ENCODE measurements around the gene TASOR2. TPM values are rescaled to one million over a fixed set of nuclear protein-coding genes. Genes with fewer than 3 reads are reported as not detected.

Gene TASOR2
- total RNA-seq, 1 donor from 2014 or later = 62.6 TPM

DNA sequence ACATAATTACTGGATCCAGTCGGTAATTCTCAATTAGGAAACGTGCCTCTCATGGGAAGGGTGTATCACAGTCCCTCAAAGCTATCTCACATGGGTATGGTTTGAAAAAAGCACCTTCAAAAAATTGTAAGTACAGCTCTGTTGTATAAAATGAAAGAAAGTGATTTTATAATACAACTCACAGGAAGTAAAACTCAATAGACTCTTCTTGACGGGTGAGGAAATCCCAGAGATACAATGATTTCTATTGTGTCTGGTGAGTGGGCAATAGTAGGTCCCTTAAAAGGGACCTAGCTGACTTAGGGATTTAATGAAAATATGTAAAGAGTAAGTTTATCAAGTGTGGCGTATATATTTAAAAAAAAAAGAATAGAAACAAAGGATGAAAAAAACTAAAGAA is 27.0 kb downstream of the TASOR2 start:
- H3K27me3 Mint-ChIP-seq (ENCODE audit: low read depth) = no peaks in the 10 kb centered on the region
- peaks cover 17% of the 10 kb centered on the region for H3K4me1 Mint-ChIP-seq (ENCODE audit: low read depth)
- DNase-seq (ENCODE audit: low spot score) = no peak
- H3K4me3 Mint-ChIP-seq (ENCODE audit: unreplicated experiment) = no peak overlapping the region
- H3K9me3 Mint-ChIP-seq (ENCODE audit: low read depth) = no peaks in the 10 kb centered on the region
- no peak for TF ChIP-seq CTCF (IDR thresholded peaks at IDR 0.05)
- no peaks in the 10 kb centered on the region for H3K36me3 Mint-ChIP-seq (ENCODE audit: low read depth)
- no peak overlapping the region for H3K27ac Mint-ChIP-seq (ENCODE audit: unreplicated experiment)

DNA sequence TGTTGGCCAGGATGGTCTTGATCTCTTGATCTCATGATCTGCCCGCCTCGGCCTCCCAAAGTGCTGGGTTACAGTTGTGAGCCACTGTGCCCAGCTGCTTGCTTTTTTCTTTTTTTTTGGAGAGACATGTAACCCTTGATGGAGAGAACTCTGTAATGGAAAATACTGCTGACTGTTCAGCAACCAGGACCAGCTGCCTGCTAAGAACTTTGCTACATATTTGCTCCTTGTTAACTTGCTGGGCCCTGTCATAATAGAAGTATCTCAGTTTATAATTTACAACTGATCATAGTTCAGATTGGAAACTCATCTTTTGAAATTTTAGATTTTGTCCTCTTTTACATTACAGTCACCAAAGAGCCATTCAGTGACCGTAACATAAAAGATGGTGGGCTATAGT is 34.9 kb downstream of the TASOR2 start:
- no peak overlapping the region for H3K4me3 Mint-ChIP-seq (ENCODE audit: unreplicated experiment)
- peaks cover 7% of the 10 kb centered on the region for H3K36me3 Mint-ChIP-seq (ENCODE audit: low read depth)
- DNase-seq (ENCODE audit: low spot score) = no peak
- H3K27me3 Mint-ChIP-seq (ENCODE audit: low read depth) = no peaks in the 10 kb centered on the region
- H3K4me1 Mint-ChIP-seq (ENCODE audit: low read depth) = no peaks in the 10 kb centered on the region
- H3K27ac Mint-ChIP-seq (ENCODE audit: unreplicated experiment) = peak overlapping the region; percentile 51
- H3K9me3 Mint-ChIP-seq (ENCODE audit: low read depth) = no peaks in the 10 kb centered on the region
- TF ChIP-seq CTCF (IDR thresholded peaks at IDR 0.05) = no peak

DNA sequence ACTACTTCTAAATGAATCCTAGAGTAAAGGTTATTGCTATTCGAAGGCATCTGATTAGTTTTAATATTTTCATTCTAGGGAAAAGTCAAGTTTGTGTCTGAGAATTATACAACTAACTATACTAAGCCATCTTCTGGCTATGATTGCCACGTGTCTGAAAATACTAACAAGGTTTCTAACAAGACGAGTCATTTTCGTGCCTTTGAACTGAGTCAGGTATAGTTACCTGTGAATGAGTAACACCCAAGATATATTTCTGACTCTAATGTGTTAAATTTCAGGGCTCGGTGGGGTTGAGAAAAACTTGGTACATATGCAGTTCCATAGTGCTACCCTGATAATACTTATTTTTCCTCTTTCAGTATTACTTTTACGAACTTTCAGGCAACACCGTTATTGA is 35.5 kb downstream of the TASOR2 start:
- DNase-seq (ENCODE audit: low spot score) = no peak
- TF ChIP-seq CTCF (IDR thresholded peaks at IDR 0.05) = no peak
- peaks cover 7% of the 10 kb centered on the region for H3K36me3 Mint-ChIP-seq (ENCODE audit: low read depth)
- no peaks in the 10 kb centered on the region for H3K27me3 Mint-ChIP-seq (ENCODE audit: low read depth)
- H3K4me3 Mint-ChIP-seq (ENCODE audit: unreplicated experiment) = no peak overlapping the region
- no peaks in the 10 kb centered on the region for H3K9me3 Mint-ChIP-seq (ENCODE audit: low read depth)
- no peaks in the 10 kb centered on the region for H3K4me1 Mint-ChIP-seq (ENCODE audit: low read depth)
- no peak overlapping the region for H3K27ac Mint-ChIP-seq (ENCODE audit: unreplicated experiment)

- no peaks in the 10 kb centered on the region for H3K4me1 Mint-ChIP-seq (ENCODE audit: low read depth)
- DNase-seq (ENCODE audit: low spot score) = no peak
- TF ChIP-seq CTCF (IDR thresholded peaks at IDR 0.05) = no peak
- no peak overlapping the region for H3K4me3 Mint-ChIP-seq (ENCODE audit: unreplicated experiment)
- no peaks in the 10 kb centered on the region for H3K9me3 Mint-ChIP-seq (ENCODE audit: low read depth)
- H3K36me3 Mint-ChIP-seq (ENCODE audit: low read depth) = peaks cover 18% of the 10 kb centered on the region
- no peaks in the 10 kb centered on the region for H3K27me3 Mint-ChIP-seq (ENCODE audit: low read depth)
- no peak overlapping the region for H3K27ac Mint-ChIP-seq (ENCODE audit: unreplicated experiment)
These were observed 39.1 kb downstream of the TASOR2 start for GRCh38 chr10:5723692-5724091.

GRCh38 chr10:5730766-5731165 is 46.1 kb downstream of the TASOR2 start:
- Mint-ChIP-seq H3K9me3 (ENCODE audit: low read depth) (no peaks in the 10 kb centered on the region), H3K27me3 (ENCODE audit: low read depth) (no peaks in the 10 kb centered on the region), H3K27ac (ENCODE audit: unreplicated experiment) (no peak overlapping the region), H3K36me3 (ENCODE audit: low read depth) (peaks cover 25% of the 10 kb centered on the region), H3K4me3 (ENCODE audit: unreplicated experiment) (no peak overlapping the region), H3K4me1 (ENCODE audit: low read depth) (no peaks in the 10 kb centered on the region)
- no peak for DNase-seq (ENCODE audit: low spot score)
- no peak for TF ChIP-seq CTCF (IDR thresholded peaks at IDR 0.05)
